ENCODE data around the gene GMPR2.

GRCh38 chr14:24212924-24213865 is 19.5 kb upstream of the GMPR2 start, which contains the start of gene CHMP4A:
- peak; percentile 100 for TF ChIP-seq POLR2AphosphoS5 (IDR thresholded peaks at IDR 0.05)
- peak in 5 of 11 experiments; percentile 31 to 44 (median 40) for TF ChIP-seq CTCF (IDR thresholded peaks at IDR 0.05 in 8 of 11, conservative IDR thresholded peaks at IDR 0.05 in 3 of 11)
- peak; percentile 57 to 88 (median 83) for TF ChIP-seq POLR2A (IDR thresholded peaks at IDR 0.05)

All from spleen (tissue), 7 donors.